ENCODE data around the gene NACC1.

DNA sequence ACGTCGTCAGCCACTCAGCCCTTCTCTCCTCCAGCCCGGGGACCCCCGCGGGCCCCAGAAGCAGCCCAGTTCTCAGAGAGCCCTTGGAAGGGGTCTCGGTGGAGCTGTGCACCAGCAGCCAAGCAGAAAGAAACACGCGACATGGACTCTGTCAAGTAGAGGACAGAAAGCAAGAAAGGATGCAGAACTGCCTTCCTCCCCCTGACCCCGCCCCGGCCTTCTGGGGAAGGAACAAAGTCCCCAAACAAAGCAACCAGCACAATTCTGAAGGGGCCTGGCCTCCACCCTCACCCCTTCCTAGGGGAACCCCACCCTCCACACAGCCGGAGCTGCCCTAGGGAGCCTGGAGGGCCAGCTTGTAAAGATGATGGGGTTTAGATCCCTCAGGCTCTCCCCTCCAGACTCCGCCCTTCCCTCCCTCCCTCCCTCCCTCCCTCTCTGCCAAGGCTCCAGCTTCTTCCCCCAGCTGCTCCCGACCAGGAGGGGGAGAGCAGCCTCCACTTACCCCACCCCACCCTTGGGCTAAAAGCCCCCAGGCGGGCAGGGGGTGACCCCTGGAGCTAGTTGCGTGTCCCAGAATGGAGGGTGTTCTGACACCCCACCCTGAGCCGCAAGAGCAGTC lies 23.2 kb upstream of the NACC1 start:
- TF ChIP-seq CTCF (IDR thresholded peaks at IDR 0.05) (no peak), POLR2A (IDR thresholded peaks at IDR 0.05) (no peak)

All from transverse colon (tissue), 3 donors.